Fibroblast of peridontal ligament (primary cell): ENCODE results near the gene C6orf89.
"Not testable (repeated sequence)": the region's sequence is repeated elsewhere in the genome, so short reads cannot be mapped to it uniquely, and the experiment has no call there.

Experiments
- DNase-seq: peaks from one replicate; pipeline ENCODE4 v3.0.0-alpha.2; 2010; ENCODE audit errors: extremely low read depth

C6orf89 gene

GRCh38 chr6:36924131-36924530, 38.4 kb downstream of the C6orf89 start:
- DNase-seq = peak; percentile 34

- no peak for DNase-seq
These were observed 39.1 kb downstream of the C6orf89 start for GRCh38 chr6:36924778-36925374.

- DNase-seq = no peak
These were observed 40.1 kb downstream of the C6orf89 start for GRCh38 chr6:36925809-36926208.

DNA sequence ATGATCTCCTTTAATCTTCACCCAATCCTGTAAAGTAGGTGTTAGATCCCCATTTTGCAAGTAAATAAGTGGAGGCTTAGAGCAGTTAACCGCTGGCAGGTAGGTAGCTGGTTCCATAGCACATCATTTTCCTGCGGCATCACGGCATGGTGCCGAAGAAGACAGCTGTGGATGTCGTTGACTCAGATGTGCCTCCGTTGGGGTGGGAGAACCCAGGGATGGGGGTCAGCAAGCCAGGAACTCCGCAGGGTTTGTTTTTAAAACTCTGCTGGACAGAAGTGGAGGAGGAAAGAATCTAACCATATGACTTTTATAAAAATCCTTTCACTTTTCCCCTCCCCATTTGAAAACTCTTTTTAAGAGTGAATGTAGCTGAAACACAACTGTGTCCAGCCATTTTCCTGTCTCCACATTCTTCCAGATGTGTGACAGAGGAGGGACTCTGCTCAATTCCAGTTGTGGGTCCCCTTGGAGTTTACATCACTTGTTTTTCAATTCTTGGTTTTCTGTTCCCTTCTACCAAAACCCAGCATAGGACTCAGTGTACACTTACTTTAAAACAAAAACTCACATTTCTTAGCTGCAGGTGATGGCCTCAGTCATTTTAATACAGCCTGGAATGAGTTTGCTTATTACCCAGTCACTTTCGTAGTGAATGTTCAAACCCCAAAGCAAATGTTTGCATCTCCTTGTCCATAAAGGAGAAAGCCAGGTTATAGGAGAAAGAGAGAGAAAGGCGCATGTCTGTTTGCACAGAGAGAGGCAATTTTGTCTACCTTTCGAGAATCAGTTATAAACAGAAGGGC, 41.2 kb downstream of the C6orf89 start:
- no peak for DNase-seq

DNA sequence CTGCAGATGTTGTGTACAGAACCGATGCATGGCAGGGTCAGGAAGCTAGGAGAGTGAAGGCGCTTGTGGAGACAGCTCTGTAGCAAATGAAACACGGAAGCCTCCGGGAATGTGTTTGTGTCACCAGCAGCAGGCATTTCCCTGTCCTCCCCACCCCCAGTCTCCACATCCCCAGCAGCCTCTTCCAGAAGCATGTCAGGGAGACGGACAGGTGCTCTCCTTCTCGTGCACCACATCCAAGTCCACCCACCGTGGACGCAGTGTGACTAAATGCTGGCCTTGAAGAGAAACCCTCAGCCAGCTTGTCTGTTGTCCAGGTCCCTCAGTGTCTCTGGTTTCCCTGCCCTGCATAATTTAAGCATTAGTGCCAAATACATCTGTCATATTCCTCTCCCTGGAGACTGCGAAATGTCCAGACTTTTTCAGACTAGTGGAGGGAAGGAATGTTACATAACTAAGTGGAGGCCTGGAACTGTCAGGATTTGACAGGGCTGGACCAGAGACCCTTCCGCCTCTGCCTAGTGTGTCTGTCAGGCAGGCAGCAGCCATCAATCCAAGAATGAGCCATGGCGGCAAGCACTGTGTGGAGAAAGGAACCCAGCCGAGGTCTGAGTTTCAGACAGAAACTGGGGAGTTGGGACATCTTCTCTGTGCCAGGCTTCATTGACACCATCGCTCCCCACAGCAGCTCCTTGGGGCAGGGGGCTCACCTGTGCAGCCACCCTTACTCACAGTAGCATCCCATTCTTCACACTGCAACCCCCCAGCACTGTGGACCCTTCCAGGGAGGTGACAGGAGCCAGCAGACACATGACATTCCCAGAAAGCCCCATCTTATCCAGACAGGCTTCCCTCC, 42.2 kb downstream of the C6orf89 start:
- DNase-seq = no peak

DNA sequence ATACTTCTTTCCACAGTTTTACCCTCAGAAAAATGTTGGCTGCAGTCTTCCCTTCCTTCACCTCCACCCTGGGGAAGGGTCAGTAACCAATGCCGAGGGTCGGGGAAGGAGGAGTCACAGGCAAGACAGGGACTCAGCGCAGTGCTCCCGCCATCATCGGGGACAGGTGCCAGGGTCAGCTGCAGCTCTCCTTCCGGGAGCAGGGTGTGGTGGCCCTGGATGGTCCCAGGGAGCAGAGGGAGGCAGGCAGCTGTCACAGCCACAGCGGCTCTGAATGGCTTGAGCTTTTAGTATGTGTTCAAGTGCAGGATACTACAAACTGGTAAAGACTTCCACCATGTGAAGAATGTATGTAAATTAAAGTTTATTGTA, 42.8 kb downstream of the C6orf89 start:
- DNase-seq = no peak

- no peak for DNase-seq
These were observed 43.4 kb downstream of the C6orf89 start for GRCh38 chr6:36929152-36929551.

GRCh38 chr6:36929607-36930006, 43.9 kb downstream of the C6orf89 start:
- DNase-seq = peak; percentile 70

DNA sequence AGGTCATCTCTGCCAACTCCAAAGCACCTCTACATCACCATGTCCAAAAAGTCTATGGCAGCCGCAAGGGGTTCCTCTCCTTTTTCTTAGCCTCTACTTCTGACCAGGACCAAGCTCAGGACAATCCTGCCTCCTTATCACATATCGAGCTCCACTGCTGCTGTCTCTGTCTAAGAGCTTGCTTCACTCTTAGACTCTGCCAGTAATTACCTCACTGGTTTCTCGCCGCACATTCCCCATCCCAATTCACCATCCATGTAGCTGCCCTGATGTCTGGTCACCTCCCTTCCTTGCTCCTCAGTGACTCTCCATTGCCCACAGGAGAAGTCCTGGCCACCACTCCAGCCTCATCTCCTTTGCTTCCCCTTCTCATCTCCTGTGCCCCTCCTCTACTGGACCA, 44.7 kb downstream of the C6orf89 start:
- no peak for DNase-seq

DNA sequence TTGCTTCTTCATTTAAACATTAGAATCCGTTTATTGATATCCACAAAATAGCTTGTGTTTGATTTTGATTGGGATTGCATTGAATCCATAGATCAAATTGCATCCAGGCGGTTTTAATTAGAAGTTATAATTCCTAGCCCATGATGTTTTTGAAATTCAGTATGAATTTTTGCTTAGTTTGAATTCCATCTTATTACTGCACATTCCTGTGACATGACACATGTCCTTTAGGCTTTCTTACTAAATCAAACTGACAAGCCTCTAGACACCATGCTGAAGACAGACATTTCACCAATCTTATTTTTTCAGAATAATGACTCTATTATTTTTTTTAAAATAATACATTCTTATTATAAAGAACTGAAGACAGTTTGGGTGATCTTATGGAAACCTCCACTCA, 47.4 kb downstream of the C6orf89 start:
- DNase-seq = peak; percentile 85

GRCh38 chr6:36933519-36933918, 47.8 kb downstream of the C6orf89 start:
- DNase-seq = no peak

GRCh38 chr6:36934901-36935300, 49.1 kb downstream of the C6orf89 start:
- DNase-seq = no peak

- DNase-seq = no peak
These were observed 51.1 kb downstream of the C6orf89 start for GRCh38 chr6:36936824-36937223.

- DNase-seq = no peak
These were observed 52.1 kb downstream of the C6orf89 start for GRCh38 chr6:36937896-36938295.

DNA sequence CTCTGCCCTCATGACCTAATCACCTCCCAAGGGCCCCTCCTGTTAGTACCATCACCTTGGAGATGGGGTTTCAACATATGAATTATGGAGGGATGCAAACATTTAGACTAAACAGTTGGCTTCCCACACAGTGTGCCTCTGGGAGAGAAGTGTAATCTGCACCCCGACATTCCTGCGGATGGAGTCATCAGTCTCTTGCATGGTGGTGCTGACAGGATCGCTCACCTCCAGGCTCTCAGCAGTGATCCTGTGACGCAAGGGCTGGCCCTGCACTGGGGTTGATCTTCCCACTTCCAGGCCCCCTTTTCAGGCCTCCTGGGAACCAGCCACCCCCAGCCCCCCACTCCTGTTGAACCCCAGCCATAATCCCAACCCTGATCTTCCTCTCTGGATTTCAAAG, 52.8 kb downstream of the C6orf89 start:
- DNase-seq = peak; percentile 45

DNA sequence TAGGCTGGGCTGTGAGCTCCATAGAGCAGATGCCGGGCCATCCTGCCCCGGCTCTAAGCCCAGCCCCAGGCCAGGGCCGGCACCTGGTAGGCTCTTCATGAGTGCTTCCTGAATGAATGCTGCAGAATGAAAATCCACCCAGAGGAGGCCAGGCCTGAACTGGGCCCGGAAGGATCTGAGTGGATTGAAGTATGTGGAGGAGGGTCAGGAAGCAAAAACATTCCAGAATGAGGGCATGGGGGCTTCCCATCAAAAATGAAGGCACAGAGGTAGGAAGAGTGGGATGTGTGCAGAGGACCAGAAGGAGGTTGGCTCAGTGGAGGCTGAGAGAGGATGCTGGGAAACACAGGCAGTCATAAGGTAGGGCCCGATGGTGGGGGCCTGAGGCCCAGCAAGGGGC, 53.3 kb downstream of the C6orf89 start:
- not testable (repeated sequence) for DNase-seq

GRCh38 chr6:36940027-36940426, 54.3 kb downstream of the C6orf89 start:
- no peak for DNase-seq

DNA sequence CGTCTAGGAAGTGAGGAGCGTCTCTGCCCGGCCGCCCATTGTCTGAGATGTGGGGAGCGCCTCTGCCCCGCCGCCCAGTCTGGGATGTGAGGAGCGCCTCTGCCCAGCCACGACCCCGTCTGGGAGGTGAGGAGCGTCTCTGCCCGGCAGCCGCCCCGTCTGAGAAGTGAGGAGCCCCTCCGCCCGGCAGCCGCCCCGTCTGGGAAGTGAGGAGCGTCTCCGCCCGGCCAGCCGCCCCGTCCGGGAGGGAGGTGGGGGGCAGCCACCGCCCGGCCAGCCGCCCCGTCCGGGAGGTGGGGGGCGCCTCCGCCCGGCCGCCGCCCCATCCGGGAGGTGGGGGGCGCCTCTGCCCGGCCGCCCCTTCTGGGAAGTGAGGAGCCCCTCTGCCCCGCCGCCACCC, 55.8 kb downstream of the C6orf89 start:
- DNase-seq = not testable (repeated sequence)

GRCh38 chr6:36942329-36942728, 56.6 kb downstream of the C6orf89 start:
- DNase-seq = not testable (repeated sequence)

GRCh38 chr6:36944650-36945049, 58.9 kb downstream of the C6orf89 start:
- no peak for DNase-seq

DNA sequence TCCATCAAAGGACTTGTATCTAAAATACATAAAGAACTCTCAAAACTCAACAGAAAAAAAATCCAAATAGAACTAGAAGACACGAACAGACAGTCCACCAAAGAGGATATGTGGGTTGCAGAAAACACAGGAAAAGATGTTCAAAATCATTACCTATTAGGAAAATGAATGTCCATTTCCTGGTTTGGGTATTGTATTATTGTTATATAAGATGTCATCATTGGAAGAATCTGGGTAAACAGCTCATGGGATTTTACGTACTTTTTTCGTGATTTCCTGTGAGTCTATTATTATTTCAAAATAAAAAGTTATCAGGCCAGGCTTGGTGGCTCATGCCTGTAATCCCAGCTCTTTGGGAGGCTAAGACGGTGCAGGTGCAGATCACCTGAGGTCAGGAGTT, 59.5 kb downstream of the C6orf89 start:
- no peak for DNase-seq

DNA sequence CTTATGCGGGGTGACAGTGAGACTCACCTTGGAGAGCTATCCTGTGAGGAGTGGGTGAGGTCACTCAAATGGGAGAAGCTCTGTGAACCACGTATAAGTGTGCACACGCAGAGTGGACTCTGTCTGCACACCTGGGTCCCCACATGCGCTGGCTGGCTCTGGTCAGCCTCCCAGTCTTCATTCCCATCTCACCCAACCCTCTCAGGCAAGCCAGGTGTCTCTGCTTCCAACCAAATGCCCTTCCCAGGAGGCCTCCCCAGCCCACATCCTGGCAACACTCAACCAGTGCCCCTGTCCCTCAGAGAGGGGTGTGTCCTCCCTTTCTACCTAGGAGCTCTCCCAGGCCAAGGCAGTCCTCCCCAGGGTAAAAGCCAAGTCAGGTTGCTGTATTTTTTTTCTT, 60.8 kb downstream of the C6orf89 start:
- DNase-seq = no peak
